Ascending aorta (tissue), 2 donors: ENCODE results near the gene CD24. TPM values are rescaled to one million over a fixed set of nuclear protein-coding genes. Genes with fewer than 3 reads are reported as not detected.

Experiments used
- DNase-seq, 2 donors: peaks; one replicate each; pipeline ENCODE4 v3.0.0-alpha.2; 2019; ENCODE audit warnings: low spot score in 2 of 2
- H3K27ac ChIP-seq, 2 donors: fragments of 200-600 bp; sonication (generic); one replicate each; pipeline ENCODE4 v1.5.1; 2016 to 2017; ENCODE audit warnings: mild to moderate bottlenecking in 1 of 2
- H3K27me3 ChIP-seq: fragments of 200-600 bp; sonication (generic); one replicate; pipeline ENCODE4 v1.5.1; 2017
- H3K36me3 ChIP-seq, 2 donors: fragments of 200-600 bp; sonication (generic); one replicate each; pipeline ENCODE4 v1.5.1; 2016
- H3K4me1 ChIP-seq, 2 donors: fragments of 200-600 bp; sonication (generic); one replicate each; pipeline ENCODE4 v1.5.1; 2016 to 2017; ENCODE audit warnings: mild to moderate bottlenecking in 1 of 2
- H3K4me3 ChIP-seq, 2 donors: fragments of 200-600 bp; sonication (generic); one replicate each; pipeline ENCODE4 v1.5.1; 2016 to 2017; ENCODE audit warnings: mild to moderate bottlenecking in 1 of 2
- H3K9me3 ChIP-seq, 2 donors: fragments of 200-600 bp; sonication (generic); one replicate each; pipeline ENCODE4 v1.5.1; 2016
- CTCF ChIP-seq, 3 experiments: fragments of 200-600 bp in 2 of 3; fragments of 450-650 bp in 1 of 3; sonication (generic) in 2 of 3; IDR thresholded peaks; one replicate each; pipeline ENCODE4 v1.5.1; 2016 to 2019; ENCODE audit warnings: antibody characterized with exemption in 3 of 3, mild to moderate bottlenecking in 1 of 3, moderate library complexity in 1 of 3
- intact Hi-C: fragments of 100-400 bp; cut with DNase I; formaldehyde crosslinking; loops from one replicate; pipeline ENCODE4 v1.15.1; 2023
- total RNA-seq: library from RNA; depleted of rRNA; stranded (reverse); fragments of >200 nt; gene quantifications from one replicate; pipeline ENCODE4 v1.1.0, GENCODE V29; 2016

CD24 gene
- total RNA-seq, 1 donor from 2014 or later, result not detected

GRCh38 chr6:106966671-106967640 lies 7.6 kb downstream of the CD24 start:
- H3K9me3 ChIP-seq, result no peaks in the 10 kb centered on the region
- DNase-seq, result no peak
- intact Hi-C loops, result no loop called here
- H3K27ac ChIP-seq, result no peak overlapping the region
- H3K36me3 ChIP-seq, result no peaks in the 10 kb centered on the region
- no peak overlapping the region for H3K4me3 ChIP-seq
- no peak for TF ChIP-seq CTCF (IDR thresholded peaks at IDR 0.05)
- H3K4me1 ChIP-seq, result no peaks in the 10 kb centered on the region
- no peaks in the 10 kb centered on the region for H3K27me3 ChIP-seq

GRCh38 chr6:106966229-106966628 lies 8.3 kb downstream of the CD24 start:
- H3K4me1 ChIP-seq, result no peaks in the 10 kb centered on the region
- no peaks in the 10 kb centered on the region for H3K36me3 ChIP-seq
- H3K27ac ChIP-seq, result no peak overlapping the region
- H3K9me3 ChIP-seq, result no peaks in the 10 kb centered on the region
- no peak for DNase-seq
- intact Hi-C loops, result no loop called here
- no peak for TF ChIP-seq CTCF (IDR thresholded peaks at IDR 0.05)
- no peaks in the 10 kb centered on the region for H3K27me3 ChIP-seq
- no peak overlapping the region for H3K4me3 ChIP-seq

- Histone ChIP-seq H3K27me3 (no peaks in the 10 kb centered on the region), H3K4me1 (no peaks in the 10 kb centered on the region), H3K9me3 (no peaks in the 10 kb centered on the region), H3K27ac (no peak overlapping the region), H3K36me3 (no peaks in the 10 kb centered on the region), H3K4me3 (no peak overlapping the region)
- no peak for TF ChIP-seq CTCF (IDR thresholded peaks at IDR 0.05)
- intact Hi-C loops, result no loop called here
- no peak for DNase-seq
Observed at GRCh38 chr6:106964954-106965353, 9.6 kb downstream of the CD24 start.

GRCh38 chr6:106964099-106964498 lies 10.4 kb downstream of the CD24 start:
- Histone ChIP-seq H3K4me1 (no peaks in the 10 kb centered on the region), H3K27me3 (no peaks in the 10 kb centered on the region), H3K9me3 (no peaks in the 10 kb centered on the region), H3K36me3 (no peaks in the 10 kb centered on the region), H3K27ac (no peak overlapping the region), H3K4me3 (no peak overlapping the region)
- intact Hi-C loops, result no loop called here
- no peak for DNase-seq
- no peak for TF ChIP-seq CTCF (IDR thresholded peaks at IDR 0.05)

- DNase-seq, result no peak
- Histone ChIP-seq H3K4me3 (no peak overlapping the region), H3K27ac (no peak overlapping the region), H3K9me3 (no peaks in the 10 kb centered on the region), H3K36me3 (no peaks in the 10 kb centered on the region), H3K27me3 (no peaks in the 10 kb centered on the region), H3K4me1 (no peaks in the 10 kb centered on the region)
- intact Hi-C loops, result no loop called here
- TF ChIP-seq CTCF (IDR thresholded peaks at IDR 0.05), result no peak
Observed at GRCh38 chr6:106963544-106963943, 11.0 kb downstream of the CD24 start.
